Suprapubic skin (tissue), 4 donors: ENCODE measurements around the gene BTBD2. TPM values are rescaled to one million over a fixed set of nuclear protein-coding genes. Genes with fewer than 3 reads are reported as not detected.
A peak's percentile ranks its signal among the peaks of the same experiment; 100 is the strongest.

ENCODE experiments used
- DNase-seq, 2 donors: peaks; one replicate each; pipeline ENCODE4 v3.0.0-alpha.2; 2019; ENCODE audit warnings: low spot score in 2 of 2
- H3K27ac ChIP-seq: fragments of 200-600 bp; sonication (generic); one replicate; pipeline ENCODE4 v1.5.1; 2019
- H3K27me3 ChIP-seq: fragments of 200-600 bp; sonication (generic); one replicate; pipeline ENCODE4 v1.5.1; 2019
- H3K36me3 ChIP-seq: fragments of 200-600 bp; sonication (generic); one replicate; pipeline ENCODE4 v1.5.1; 2019
- H3K4me1 ChIP-seq: fragments of 200-600 bp; sonication (generic); one replicate; pipeline ENCODE4 v1.5.1; 2019
- H3K4me3 ChIP-seq: fragments of 200-600 bp; sonication (generic); one replicate; pipeline ENCODE4 v1.5.1; 2019; ENCODE audit warnings: mild to moderate bottlenecking
- H3K9me3 ChIP-seq: fragments of 200-600 bp; sonication (generic); one replicate; pipeline ENCODE4 v1.5.1; 2019
- EP300 ChIP-seq: sonication (generic); formaldehyde crosslinking; IDR thresholded peaks from one replicate; pipeline ENCODE4 v1.6.1; 2017; ENCODE audit warnings: antibody characterized with exemption
- POLR2A ChIP-seq, 2 donors: fragments of 450-650 bp; IDR thresholded peaks; one replicate each; pipeline ENCODE4 v1.6.1; 2017; ENCODE audit warnings: antibody characterized with exemption in 2 of 2, mild to moderate bottlenecking in 2 of 2, moderate library complexity in 2 of 2
- POLR2AphosphoS5 ChIP-seq, 3 donors: sonication (generic); formaldehyde crosslinking; IDR thresholded peaks; one replicate each; pipeline ENCODE4 v1.6.1; 2017; ENCODE audit warnings: antibody characterized with exemption in 3 of 3
- WGBS: methylation state at CpG from one replicate; pipeline ENCODE4 v1.1.5; 2018; 5-methylcytosine and 5-hydroxymethylcytosine counted together
- total RNA-seq, 4 donors: library from RNA; depleted of rRNA; stranded (reverse); fragments of >200 nt; gene quantifications; one replicate each; pipeline ENCODE4 v1.1.0, GENCODE V29; 2016
- TF ChIP-seq, protein P1 (sequence below), 2 donors: fragments of 200-600 bp in 1 of 2; fragments of 450-650 bp in 1 of 2; sonication (generic) in 1 of 2; IDR thresholded peaks; one replicate each; pipeline ENCODE4 v1.5.1; 2016 to 2019; ENCODE audit warnings: antibody characterized with exemption in 2 of 2, mild to moderate bottlenecking in 1 of 2, moderate library complexity in 1 of 2

Gene BTBD2
- total RNA-seq, 4 donors from 2014 or later, result 83.0 to 101 (median 90.3) TPM

- Histone ChIP-seq H3K4me1 (peaks cover 13% of the 10 kb centered on the region), H3K36me3 (no peaks in the 10 kb centered on the region), H3K9me3 (peaks cover 3% of the 10 kb centered on the region), H3K27ac (no peak overlapping the region), H3K4me3 (no peak overlapping the region), H3K27me3 (no peaks in the 10 kb centered on the region)
- TF ChIP-seq, protein P1, sequence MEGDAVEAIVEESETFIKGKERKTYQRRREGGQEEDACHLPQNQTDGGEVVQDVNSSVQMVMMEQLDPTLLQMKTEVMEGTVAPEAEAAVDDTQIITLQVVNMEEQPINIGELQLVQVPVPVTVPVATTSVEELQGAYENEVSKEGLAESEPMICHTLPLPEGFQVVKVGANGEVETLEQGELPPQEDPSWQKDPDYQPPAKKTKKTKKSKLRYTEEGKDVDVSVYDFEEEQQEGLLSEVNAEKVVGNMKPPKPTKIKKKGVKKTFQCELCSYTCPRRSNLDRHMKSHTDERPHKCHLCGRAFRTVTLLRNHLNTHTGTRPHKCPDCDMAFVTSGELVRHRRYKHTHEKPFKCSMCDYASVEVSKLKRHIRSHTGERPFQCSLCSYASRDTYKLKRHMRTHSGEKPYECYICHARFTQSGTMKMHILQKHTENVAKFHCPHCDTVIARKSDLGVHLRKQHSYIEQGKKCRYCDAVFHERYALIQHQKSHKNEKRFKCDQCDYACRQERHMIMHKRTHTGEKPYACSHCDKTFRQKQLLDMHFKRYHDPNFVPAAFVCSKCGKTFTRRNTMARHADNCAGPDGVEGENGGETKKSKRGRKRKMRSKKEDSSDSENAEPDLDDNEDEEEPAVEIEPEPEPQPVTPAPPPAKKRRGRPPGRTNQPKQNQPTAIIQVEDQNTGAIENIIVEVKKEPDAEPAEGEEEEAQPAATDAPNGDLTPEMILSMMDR (IDR thresholded peaks at IDR 0.05), result no peak
- WGBS, result 76% methylated on average over 4 of the region's 4 CpGs
- DNase-seq, result no peak
Measured at GRCh38 chr19:2021453-2022140, 6.1 kb upstream of the BTBD2 start.

GRCh38 chr19:2018752-2019151 is 3.2 kb upstream of the BTBD2 start:
- no peak overlapping the region for H3K4me3 ChIP-seq
- H3K27ac ChIP-seq, result no peak overlapping the region
- TF ChIP-seq, protein P1 (IDR thresholded peaks at IDR 0.05), result no peak
- TF ChIP-seq POLR2AphosphoS5 (IDR thresholded peaks at IDR 0.05), result no peak
- TF ChIP-seq POLR2A (IDR thresholded peaks at IDR 0.05), result no peak
- TF ChIP-seq EP300, result no peak
- H3K9me3 ChIP-seq, result no peaks in the 10 kb centered on the region
- H3K4me1 ChIP-seq, result peaks cover 32% of the 10 kb centered on the region
- 92% methylated on average over 13 of the region's 13 CpGs for WGBS
- no peaks in the 10 kb centered on the region for H3K27me3 ChIP-seq
- H3K36me3 ChIP-seq, result no peaks in the 10 kb centered on the region
- DNase-seq, result no peak

DNA sequence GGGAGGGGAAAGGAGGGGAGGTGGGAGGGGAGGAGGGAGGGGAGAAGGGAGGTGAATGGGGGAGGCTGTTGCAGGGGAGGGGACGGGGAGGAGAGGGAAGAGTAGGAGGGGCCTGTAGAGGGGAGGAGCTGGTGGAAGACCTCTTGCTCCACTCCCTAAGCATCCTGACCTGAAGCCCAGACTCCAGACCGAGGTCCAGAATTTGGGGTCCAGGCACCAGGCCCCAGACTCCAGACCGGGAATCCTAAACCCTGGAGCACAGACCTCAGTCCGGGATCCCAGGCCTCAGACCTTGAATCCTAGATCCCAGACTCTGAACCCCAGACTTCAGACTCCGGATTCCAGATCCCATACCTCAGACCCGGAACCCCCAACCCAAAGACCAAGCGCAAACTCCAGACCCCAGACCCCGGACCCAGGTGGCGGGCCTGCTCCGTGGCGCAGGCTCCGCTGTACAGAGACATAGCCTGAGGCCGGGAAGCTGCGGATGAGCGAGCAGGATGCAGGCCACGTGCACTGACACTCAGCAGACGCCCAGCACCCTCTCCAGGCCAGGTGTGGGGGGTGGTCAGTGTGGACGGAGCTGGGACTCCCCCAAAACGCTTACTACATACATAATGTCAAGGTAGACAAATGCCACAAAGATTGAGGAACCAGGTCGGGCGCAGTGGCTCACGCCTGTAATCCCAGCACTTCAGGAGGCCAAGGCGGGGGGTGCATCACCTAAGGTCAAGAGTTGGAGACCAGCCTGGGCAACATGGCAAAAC is 710 bp upstream of the BTBD2 start:
- Histone ChIP-seq H3K4me3 (peak overlapping the region; percentile 76), H3K4me1 (peaks cover 34% of the 10 kb centered on the region), H3K9me3 (no peaks in the 10 kb centered on the region), H3K27me3 (no peaks in the 10 kb centered on the region), H3K27ac (peak overlapping the region; percentile 45), H3K36me3 (no peaks in the 10 kb centered on the region)
- 43% methylated on average over 12 of the region's 23 CpGs for WGBS
- TF ChIP-seq POLR2A (IDR thresholded peaks at IDR 0.05), result no peak
- TF ChIP-seq EP300, result no peak
- TF ChIP-seq, protein P1 (IDR thresholded peaks at IDR 0.05), result no peak
- no peak for TF ChIP-seq POLR2AphosphoS5 (IDR thresholded peaks at IDR 0.05)
- peak in 1 of 2 donors; percentile 90 for DNase-seq

GRCh38 chr19:2014731-2015607 is 545 bp downstream of the BTBD2 start:
- no peak for TF ChIP-seq EP300
- no peak for TF ChIP-seq POLR2AphosphoS5 (IDR thresholded peaks at IDR 0.05)
- TF ChIP-seq, protein P1 (IDR thresholded peaks at IDR 0.05), result no peak
- no peak for TF ChIP-seq POLR2A (IDR thresholded peaks at IDR 0.05)
- Histone ChIP-seq H3K27me3 (no peaks in the 10 kb centered on the region), H3K27ac (peak overlapping the region; percentile 74), H3K4me1 (peaks cover 33% of the 10 kb centered on the region), H3K36me3 (no peaks in the 10 kb centered on the region), H3K9me3 (no peaks in the 10 kb centered on the region), H3K4me3 (peak overlapping the region; percentile 76)
- whole genome bisulfite sequencing, result 20% methylated on average over 24 of the region's 74 CpGs
- DNase-seq, result peak in 1 of 2 donors; percentile 80
